Activated CD8-positive, alpha-beta memory T cell treated with anti-CD3 and anti-CD28 coated beads for 1 hour (primary cell): ENCODE results near the gene TYK2.
"Not testable (repeated sequence)": the region's sequence is repeated elsewhere in the genome, so short reads cannot be mapped to it uniquely, and the experiment has no call there.

Experiments used
- DNase-seq, 2 donors: peaks; one replicate each; pipeline ENCODE4 v3.0.0-alpha.2; 2020; ENCODE audit warnings: low read depth in 1 of 2; ENCODE audit errors: extremely low read depth in 1 of 2

TYK2 gene

GRCh38 chr19:10408511-10409283 lies 28.3 kb upstream of the TYK2 start:
- no peak for DNase-seq

GRCh38 chr19:10407096-10407495 lies 26.7 kb upstream of the TYK2 start:
- no peak for DNase-seq

GRCh38 chr19:10406191-10406590 lies 25.8 kb upstream of the TYK2 start:
- DNase-seq = no peak

- DNase-seq = no peak
Observed at GRCh38 chr19:10404888-10405820, 24.8 kb upstream of the TYK2 start.

GRCh38 chr19:10403137-10404021 lies 23.0 kb upstream of the TYK2 start, which contains the start of gene CDC37:
CDC37 (minus strand) TSS chr19:10403542; CDS start chr19:10403479, 63 bp downstream.
- DNase-seq = peak; percentile 94 to 98

- no peak for DNase-seq
Observed at GRCh38 chr19:10402441-10403038, 22.2 kb upstream of the TYK2 start.

GRCh38 chr19:10399878-10400277 lies 19.5 kb upstream of the TYK2 start:
- DNase-seq = no peak

GRCh38 chr19:10399340-10399739 lies 19.0 kb upstream of the TYK2 start:
- not testable (repeated sequence) for DNase-seq

GRCh38 chr19:10398819-10399218 lies 18.4 kb upstream of the TYK2 start:
- DNase-seq = no peak

GRCh38 chr19:10395917-10396316 lies 15.5 kb upstream of the TYK2 start:
- DNase-seq = no peak

- no peak for DNase-seq
Observed at GRCh38 chr19:10395436-10395835, 15.1 kb upstream of the TYK2 start.

GRCh38 chr19:10395003-10395402 lies 14.6 kb upstream of the TYK2 start:
- no peak for DNase-seq

GRCh38 chr19:10393137-10393536 lies 12.8 kb upstream of the TYK2 start:
- no peak for DNase-seq

GRCh38 chr19:10392120-10392519 lies 11.7 kb upstream of the TYK2 start:
- no peak for DNase-seq

- peak; percentile 38 to 45 for DNase-seq
Observed at GRCh38 chr19:10390652-10391286, 10.4 kb upstream of the TYK2 start.

- DNase-seq = no peak
Observed at GRCh38 chr19:10389863-10390262, 9.5 kb upstream of the TYK2 start.

GRCh38 chr19:10388957-10389356 lies 8.6 kb upstream of the TYK2 start:
- peak; percentile 67 to 79 for DNase-seq

- DNase-seq = no peak
Observed at GRCh38 chr19:10384580-10384979, 4.2 kb upstream of the TYK2 start.

- DNase-seq = not testable (repeated sequence)
Observed at GRCh38 chr19:10383223-10383499, 2.8 kb upstream of the TYK2 start.

GRCh38 chr19:10379880-10380312 lies 476 bp downstream of the TYK2 start:
- DNase-seq = no peak
